IMR-90 (cell line): ENCODE measurements around the gene ANKLE1. TPM values are rescaled to one million over a fixed set of nuclear protein-coding genes. Genes with fewer than 3 reads are reported as not detected.

Experiments used
- ATAC-seq: fragments of 200-7000 bp; cut with Tn5 transposase; 2 replicates; pipeline ENCODE4 v1.9.1; 2020; ENCODE audit warnings: low read depth, mild to moderate bottlenecking, moderate library complexity
- BruUV-seq: library from RNA; stranded (reverse); fragments of 400-500 nt; replicated peaks from 2 replicates; lab custom pipeline; 2021; lab: Mats Ljungman, UMichigan
- CTCF ChIA-PET: fragments of 300-600 bp; formaldehyde crosslinking; extraction: SDS; loops from one replicate; lab custom pipeline; 2021; ENCODE audit warnings: antibody characterized with exemption; lab: Yijun Ruan, JAX
- POLR2A ChIA-PET: fragments of 300-600 bp; sonication (Branson Sonifier 250); formaldehyde crosslinking; loops from one replicate; lab custom pipeline; 2022; ENCODE audit warnings: antibody characterized with exemption; ENCODE audit not compliant: unreplicated experiment; lab: Charles Lee
- DNase-seq: peaks from one replicate; pipeline ENCODE4 v3.0.0; 2013
- H2AFZ ChIP-seq: replicated peaks from 2 replicates; pipeline ENCODE3; 2013; ENCODE audit warnings: low read length, mild to moderate bottlenecking; ENCODE audit not compliant: poor library complexity
- H2AK5ac ChIP-seq: 2 replicates; pipeline ENCODE4 v1.6.1; 2013; ENCODE audit warnings: low read depth, low read length, inconsistent platforms
- H2AK9ac ChIP-seq: replicated peaks from 2 replicates; pipeline ENCODE3; 2013; ENCODE audit warnings: mild to moderate bottlenecking, low read depth, low read length, moderate library complexity; ENCODE audit not compliant: poor library complexity
- H2BK120ac ChIP-seq: 2 replicates; pipeline ENCODE4 v1.6.1; 2013; ENCODE audit warnings: low read depth, low read length, inconsistent platforms
- H2BK15ac ChIP-seq: 3 replicates; pipeline ENCODE4 v1.6.1; 2013; ENCODE audit warnings: low read depth, low read length, inconsistent platforms
- H2BK20ac ChIP-seq: 2 replicates; pipeline ENCODE4 v1.6.1; 2013; ENCODE audit warnings: low read depth, mild to moderate bottlenecking, inconsistent platforms, low read length, moderate library complexity
- H2BK5ac ChIP-seq: 2 replicates; pipeline ENCODE4 v1.6.1; 2013; ENCODE audit warnings: mild to moderate bottlenecking, low read depth, low read length, inconsistent platforms; ENCODE audit not compliant: poor library complexity, severe bottlenecking
- H3K14ac ChIP-seq: replicated peaks from 2 replicates; pipeline ENCODE4 v1.6.1; 2013; ENCODE audit warnings: low read depth, low read length, inconsistent platforms
- H3K18ac ChIP-seq: 2 replicates; pipeline ENCODE4 v1.6.1; 2013; ENCODE audit warnings: low read depth, low read length, control low read depth
- H3K23ac ChIP-seq: 2 replicates; pipeline ENCODE4 v1.6.1; 2013; ENCODE audit warnings: low read depth, low read length, inconsistent platforms
- H3K27ac ChIP-seq: 2 replicates; pipeline ENCODE4 v1.5.1; 2013; ENCODE audit warnings: mild to moderate bottlenecking, control low read depth, low read length; ENCODE audit not compliant: insufficient read depth
- H3K27me3 ChIP-seq: 2 replicates; pipeline ENCODE4 v1.6.1; 2013; ENCODE audit warnings: low read length; ENCODE audit not compliant: control insufficient read depth, insufficient read depth
- H3K36me3 ChIP-seq: 2 replicates; pipeline ENCODE4 v1.6.1; 2013; ENCODE audit warnings: low read length, mixed read lengths; ENCODE audit not compliant: control insufficient read depth, insufficient read depth
- H3K4ac ChIP-seq: 2 replicates; pipeline ENCODE4 v1.6.1; 2013; ENCODE audit warnings: low read depth, low read length, inconsistent platforms
- H3K4me1 ChIP-seq: 2 replicates; pipeline ENCODE4 v1.6.1; 2013; ENCODE audit warnings: low read length, mixed read lengths; ENCODE audit not compliant: control insufficient read depth, insufficient read depth
- H3K4me2 ChIP-seq: 2 replicates; pipeline ENCODE4 v1.6.1; 2013; ENCODE audit warnings: low read depth, mild to moderate bottlenecking, control low read depth, low read length, moderate library complexity
- H3K4me3 ChIP-seq: 2 replicates; pipeline ENCODE4 v1.5.1; 2013; ENCODE audit warnings: low read depth, mild to moderate bottlenecking, control low read depth, low read length, moderate library complexity; ENCODE audit not compliant: insufficient read depth
- H3K56ac ChIP-seq: 2 replicates; pipeline ENCODE4 v1.6.1; 2013; ENCODE audit warnings: low read length, inconsistent platforms; ENCODE audit not compliant: insufficient read depth; ENCODE audit errors: extremely low read depth
- H3K79me1 ChIP-seq, 2 experiments: 2 replicates each; pipeline ENCODE4 v1.6.1; 2013; ENCODE audit warnings: low read length in 2 of 2, inconsistent platforms in 1 of 2, low read depth in 1 of 2
- H3K9ac ChIP-seq: 2 replicates; pipeline ENCODE4 v1.6.1; 2013; ENCODE audit warnings: low read depth, low read length, control low read depth
- H3K9me1 ChIP-seq: 2 replicates; pipeline ENCODE4 v1.6.1; 2013; ENCODE audit warnings: low read length, inconsistent platforms; ENCODE audit not compliant: insufficient read depth
- H3K9me3 ChIP-seq: 2 replicates; pipeline ENCODE4 v1.6.1; 2013; ENCODE audit warnings: low read length; ENCODE audit not compliant: control insufficient read depth, insufficient read depth
- H4K20me1 ChIP-seq: 2 replicates; pipeline ENCODE4 v1.6.1; 2013; ENCODE audit warnings: low read length, inconsistent platforms; ENCODE audit not compliant: insufficient read depth
- H4K5ac ChIP-seq: 2 replicates; pipeline ENCODE4 v1.6.1; 2013; ENCODE audit warnings: mild to moderate bottlenecking, low read depth, low read length, control low read depth
- H4K8ac ChIP-seq, 2 experiments: 2 replicates each; pipeline ENCODE4 v1.6.1; 2013; ENCODE audit warnings: low read depth in 2 of 2, low read length in 2 of 2, control low read depth in 1 of 2, inconsistent platforms in 1 of 2
- H4K91ac ChIP-seq: 2 replicates; pipeline ENCODE4 v1.6.1; 2013; ENCODE audit warnings: low read depth, low read length, inconsistent platforms; ENCODE audit not compliant: insufficient read depth
- CEBPB ChIP-seq: IDR thresholded peaks from 2 replicates; pipeline ENCODE4 v1.6.1; 2012; ENCODE audit warnings: low read depth, low read length, improper control_type of control experiment
- CHD1 ChIP-seq: IDR thresholded peaks from 2 replicates; pipeline ENCODE4 v1.6.1; 2012; ENCODE audit warnings: low read depth, low read length, improper control_type of control experiment
- FOS ChIP-seq: fragments of 150-350 bp; IDR thresholded peaks from 2 replicates; pipeline ENCODE4 v1.6.1; 2016; ENCODE audit warnings: low read depth, low read length
- MAZ ChIP-seq: IDR thresholded peaks from 2 replicates; pipeline ENCODE4 v1.6.1; 2012; ENCODE audit warnings: low read depth, mild to moderate bottlenecking, low read length, improper control_type of control experiment, moderate library complexity, borderline replicate concordance
- MXI1 ChIP-seq: IDR thresholded peaks from 2 replicates; pipeline ENCODE4 v1.6.1; 2012; ENCODE audit warnings: low read depth, mild to moderate bottlenecking, low read length, moderate library complexity, borderline replicate concordance
- SMC3 ChIP-seq: fragments of 150-350 bp; IDR thresholded peaks from 2 replicates; pipeline ENCODE4 v1.6.1; 2016; ENCODE audit warnings: low read depth, mild to moderate bottlenecking, antibody characterized with exemption, low read length, moderate library complexity
- WGBS, 2 experiments: methylation state at CpG; one replicate each; pipeline versions ENCODE4 v1.1.5 to v1.1.7; 2013; ENCODE audit warnings: missing lambda C conversion rate in 2 of 2; ENCODE audit not compliant: insufficient read length in 1 of 2; ENCODE audit errors: extremely low coverage in 2 of 2; 5-methylcytosine and 5-hydroxymethylcytosine counted together
- dilution Hi-C: fragments of 300-500 bp; cut with HindIII; formaldehyde crosslinking; loops from one replicate; pipeline ENCODE4 v1.14.3; 2018; ENCODE audit warnings: low sequenced_read_pairs; ENCODE audit not compliant: unreplicated experiment
- in situ Hi-C: fragments of 300-500 bp; cut with MboI; formaldehyde crosslinking; loops from 3 replicates; pipeline ENCODE4 v1.14.3; 2019; ENCODE audit warnings: low sequenced_read_pairs, inconsistent platforms, mixed read lengths
- intact Hi-C: fragments of 100-400 bp; cut with micrococcal nuclease; formaldehyde crosslinking; loops from 2 replicates; pipeline ENCODE4 v1.10.0; 2022
- polyA plus RNA-seq, 3 experiments: library from polyadenylated mRNA; depleted of rRNA; stranded (reverse); fragments of >200 nt; gene quantifications; 2 replicates each; pipeline ENCODE4 v1.2.3, GENCODE V29; 2012; ENCODE audit warnings: low replicate concordance in 1 of 3
- total RNA-seq: library from RNA; depleted of rRNA; stranded (reverse); fragments of >200 nt; gene quantifications from 2 replicates; pipeline ENCODE4 v1.2.3, GENCODE V29; 2012

The ANKLE1 gene
- total and polyA plus RNA-seq, 2 of the 4 experiments (the other 2 are of a cell fraction), result under 0.01 to 0.87 TPM

DNA sequence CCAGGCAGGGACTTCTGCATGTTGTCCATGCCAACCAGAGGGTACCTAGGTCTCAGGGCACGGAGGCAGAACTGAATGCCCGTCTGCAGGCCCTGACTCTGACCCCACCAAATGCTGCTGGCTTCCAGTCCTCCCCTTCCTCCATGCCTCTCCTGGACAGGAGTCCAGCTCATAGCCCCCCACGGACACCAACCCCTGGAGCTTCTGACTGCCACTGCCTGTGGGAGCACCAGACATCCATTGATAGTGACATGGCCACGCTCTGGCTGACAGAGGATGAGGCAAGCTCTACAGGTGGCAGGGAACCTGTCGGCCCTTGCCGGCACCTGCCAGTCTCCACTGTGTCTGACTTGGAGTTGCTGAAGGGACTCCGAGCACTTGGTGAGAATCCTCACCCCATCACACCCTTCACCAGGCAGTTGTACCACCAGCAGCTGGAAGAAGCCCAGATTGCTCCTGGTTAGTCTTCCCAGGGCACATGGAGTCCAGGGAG is 1.8 kb downstream of the ANKLE1 start:
- Histone ChIP-seq H3K36me3 (peaks cover 5% of the 10 kb centered on the region), H3K56ac (no peak overlapping the region), H3K79me1 (no peaks in the 10 kb centered on the region), H3K23ac (no peak overlapping the region), H3K9ac (no peak overlapping the region), H2AK9ac (no peak overlapping the region), H3K4me1 (no peaks in the 10 kb centered on the region), H4K8ac (no peak overlapping the region), H3K9me1 (no peaks in the 10 kb centered on the region), H4K91ac (no peak overlapping the region), H3K4ac (no peak overlapping the region), H4K5ac (no peak overlapping the region), H3K4me3 (no peak overlapping the region), H3K27ac (no peak overlapping the region), H3K18ac (no peak overlapping the region), H2BK120ac (no peak overlapping the region), H2BK5ac (no peak overlapping the region), H3K14ac (no peak overlapping the region), H2AK5ac (no peak overlapping the region), H2BK15ac (no peak overlapping the region), H4K20me1 (no peaks in the 10 kb centered on the region), H3K9me3 (no peaks in the 10 kb centered on the region), H3K4me2 (no peak overlapping the region), H2AFZ (no peak overlapping the region), H2BK20ac (no peak overlapping the region), H3K27me3 (no peaks in the 10 kb centered on the region)
- in situ Hi-C loops (loop anchor here (10.0 kb wide), 1 partner anchor 79 kb away; no protein-coding TSS in a partner anchor), intact Hi-C loops (loop anchor here (2.0 to 10.0 kb wide), 2 partner anchors 387 to 509 kb away; no protein-coding TSS in a partner anchor), dilution Hi-C loops (no loop called here)
- ChIA-PET CTCF (interaction anchor here (0.9 kb wide), 1 partner anchor 22 kb away, joined by 3 read pairs; no protein-coding TSS in a partner anchor), POLR2A (no interaction called here)
- no peak for DNase-seq
- no TSS peak for BruUV-seq
- WGBS, 2 experiments, result 20% methylated on average over 1 of the region's 7 CpGs; no CpG with 5 or more reads in 1 of the 2 experiments
- TF ChIP-seq FOS, result no peak
- no peak for TF ChIP-seq SMC3
- TF ChIP-seq CHD1, result no peak
- TF ChIP-seq MXI1, result no peak
- no peak for TF ChIP-seq MAZ
- TF ChIP-seq CEBPB, result no peak
- ATAC-seq, result no peak
